ENCODE measurements around the gene PTPRK. TPM values are rescaled to one million over a fixed set of nuclear protein-coding genes. Genes with fewer than 3 reads are reported as not detected.
"Not testable (repeated sequence)": the region's sequence is repeated elsewhere in the genome, so short reads cannot be mapped to it uniquely, and the experiment has no call there.

The PTPRK gene
- total and polyA plus RNA-seq, 9 of the 15 experiments (the other 6 are each of a cell fraction or from before 2014, with no cell fraction given) = 0.04 to 0.51 TPM; not detected in 7

DNA sequence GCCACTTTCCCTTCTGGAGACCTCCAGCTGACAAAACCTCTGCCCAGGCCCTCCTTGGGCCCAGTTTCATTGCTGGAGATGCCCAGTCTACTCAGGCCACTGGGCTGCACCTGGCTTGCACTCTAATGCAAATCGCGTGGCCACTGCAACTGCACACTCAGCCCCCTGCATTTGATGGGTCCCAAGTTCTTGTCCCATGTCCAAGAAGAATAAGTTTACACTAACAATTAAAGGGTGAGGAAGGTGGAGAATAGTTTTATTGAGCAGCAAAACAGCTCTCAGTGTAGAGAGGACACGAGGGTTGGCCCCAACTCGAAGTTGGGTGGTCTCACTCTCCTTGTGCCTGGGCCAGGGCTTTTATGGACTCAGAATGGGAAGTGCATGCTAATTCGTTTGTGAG is 587.7 kb downstream of the PTPRK start:
- DNase-seq (ENCODE audit: extremely low read depth in 1 of 4, low spot score in 3 of 4) (no peak), ATAC-seq (no peak), FAIRE-seq (no peak)
- no peak overlapping the region for H2AFZ ChIP-seq (ENCODE audit: low read depth, low read length)
- H3K9me1 ChIP-seq (ENCODE audit: control insufficient read depth, insufficient read depth, low read length) = no peaks in the 10 kb centered on the region
- TF ChIP-seq CC2D1A (IDR thresholded peaks at IDR 0.05) (no peak), ZNF507 (tag; conservative IDR thresholded peaks at IDR 0.05) (peak; percentile 40; the same call in 1 of the 2 replicates)
- POLR2A ChIA-PET = no interaction called here
- H4K20me1 ChIP-seq (replicated peaks; ENCODE audit: control insufficient read depth, insufficient read depth, low read length) = no peaks in the 10 kb centered on the region
- no peaks in the 10 kb centered on the region for H3K4me1 ChIP-seq (replicated peaks in 1 of 2; ENCODE audit: control insufficient read depth in 2 of 2, insufficient read depth in 2 of 2, low read length in 2 of 2)
- no TSS peak for BruUV-seq (replicated peaks)
- in situ Hi-C loops (cut with MboI) = no loop called here
- no peaks in the 10 kb centered on the region for H3K27me3 ChIP-seq (ENCODE audit: control insufficient read depth in 2 of 2, insufficient read depth in 2 of 2, low read length in 2 of 2)
- whole genome bisulfite sequencing (ENCODE audit: insufficient coverage, low coverage, missing lambda C conversion rate) = 2% methylated on average over 5 of the region's 5 CpGs
- CTCF ChIA-PET (ENCODE audit: low intra/inter-chr PET ratio) = no interaction called here
- intact Hi-C loops (cut with micrococcal nuclease) = no loop called here
- no peaks in the 10 kb centered on the region; the same call in 1 of the 2 replicates for H3K9me3 ChIP-seq (replicated peaks; ENCODE audit: control insufficient read depth, insufficient read depth, low read depth, low read length)
- H3K27ac ChIP-seq (ENCODE audit: extremely low read depth, low read depth, low read length) = no peak overlapping the region
- no peak overlapping the region for H3K9ac ChIP-seq (ENCODE audit: insufficient read depth in 1 of 2, low read depth in 2 of 2, low read length in 2 of 2)
- no peak overlapping the region for H3K4me2 ChIP-seq (ENCODE audit: insufficient read depth, low read length)
- H3K36me3 ChIP-seq (ENCODE audit: control insufficient read depth, insufficient read depth, low read length) = no peaks in the 10 kb centered on the region
- no peak overlapping the region for H3K4me3 ChIP-seq
- no peaks in the 10 kb centered on the region for H3K79me2 ChIP-seq (ENCODE audit: control insufficient read depth, insufficient read depth, low read length)

DNA sequence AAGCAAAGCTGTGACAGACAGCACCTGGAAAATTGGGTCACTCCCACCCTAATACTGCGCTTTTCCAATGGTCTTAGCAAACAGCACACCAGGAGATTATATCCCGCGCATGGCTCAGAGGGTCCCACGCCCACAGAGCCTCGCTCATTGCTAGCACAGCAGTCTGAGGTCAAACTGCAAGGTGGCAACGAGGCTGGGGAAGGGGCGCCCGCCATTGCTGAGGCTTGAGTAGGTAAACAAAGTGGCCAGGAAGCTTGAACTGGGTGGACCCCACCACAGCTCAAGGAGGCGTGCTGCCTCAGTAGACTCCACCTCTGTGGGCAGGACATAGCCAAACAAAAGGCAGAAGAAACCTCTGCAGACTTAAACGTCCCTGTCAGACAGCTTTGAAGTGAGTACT is 594.0 kb downstream of the PTPRK start:
- H3K27me3 ChIP-seq (ENCODE audit: control insufficient read depth in 2 of 2, insufficient read depth in 2 of 2, low read length in 2 of 2); H3K4me1 ChIP-seq (replicated peaks in 1 of 2; ENCODE audit: control insufficient read depth in 2 of 2, insufficient read depth in 2 of 2, low read length in 2 of 2); H3K27ac ChIP-seq (ENCODE audit: extremely low read depth, low read depth, low read length); H3K9ac ChIP-seq (ENCODE audit: insufficient read depth in 1 of 2, low read depth in 2 of 2, low read length in 2 of 2); H3K9me1 ChIP-seq (ENCODE audit: control insufficient read depth, insufficient read depth, low read length); in situ Hi-C loops (cut with MboI); H3K4me3 ChIP-seq; H3K9me3 ChIP-seq (replicated peaks; ENCODE audit: control insufficient read depth, insufficient read depth, low read depth, low read length); BruUV-seq (replicated peaks); ATAC-seq; intact Hi-C loops (cut with micrococcal nuclease); H3K79me2 ChIP-seq (ENCODE audit: control insufficient read depth, insufficient read depth, low read length); H3K4me2 ChIP-seq (ENCODE audit: insufficient read depth, low read length); H3K36me3 ChIP-seq (ENCODE audit: control insufficient read depth, insufficient read depth, low read length); FAIRE-seq; CTCF ChIA-PET (ENCODE audit: low intra/inter-chr PET ratio); H4K20me1 ChIP-seq (replicated peaks; ENCODE audit: control insufficient read depth, insufficient read depth, low read length); POLR2A ChIA-PET; H2AFZ ChIP-seq (ENCODE audit: low read depth, low read length); DNase-seq (ENCODE audit: extremely low read depth in 1 of 4, low spot score in 3 of 4): not testable (repeated sequence)
- 0% methylated on average over 7 of the region's 10 CpGs for WGBS (ENCODE audit: insufficient coverage, low coverage, missing lambda C conversion rate)

Data from K562 (cell line).